HG02840 (cell line): Measurements from ENCODE around the gene PPP2R5E.
A peak's percentile ranks its signal among the peaks of the same experiment; 100 is the strongest.
"Not testable (repeated sequence)": the region's sequence is repeated elsewhere in the genome, so short reads cannot be mapped to it uniquely, and the experiment has no call there.

Experiments
- ATAC-seq: cut with Tn5 transposase; IDR thresholded peaks from one replicate; pipeline ENCODE4 v1.9.1; 2021; ENCODE audit warnings: mild to moderate bottlenecking, moderate library complexity, moderate number of reproducible peaks; ENCODE audit not compliant: unreplicated experiment, low FRiP score

PPP2R5E gene

GRCh38 chr14:63523735-63524426 lies 19.3 kb downstream of the PPP2R5E start:
- ATAC-seq = no peak

DNA sequence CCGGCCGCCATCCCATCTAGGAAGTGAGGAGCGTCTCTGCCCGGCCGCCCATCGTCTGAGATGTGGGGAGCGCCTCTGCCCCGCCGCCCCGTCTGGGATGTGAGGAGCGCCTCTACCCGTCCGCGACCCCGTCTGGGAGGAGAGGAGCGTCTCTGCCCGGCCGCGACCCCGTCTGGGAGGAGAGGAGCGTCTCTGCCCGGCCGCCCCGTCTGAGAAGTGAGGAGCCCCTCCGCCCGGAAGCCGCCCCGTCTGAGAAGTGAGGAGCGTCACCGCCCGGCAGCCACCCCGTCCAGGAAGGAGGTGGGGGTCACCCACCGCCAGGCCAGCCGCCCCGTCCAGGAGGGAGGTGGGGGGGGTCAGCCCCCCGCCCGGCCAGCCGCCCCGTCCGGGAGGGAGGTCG lies 20.7 kb downstream of the PPP2R5E start:
- not testable (repeated sequence) for ATAC-seq

DNA sequence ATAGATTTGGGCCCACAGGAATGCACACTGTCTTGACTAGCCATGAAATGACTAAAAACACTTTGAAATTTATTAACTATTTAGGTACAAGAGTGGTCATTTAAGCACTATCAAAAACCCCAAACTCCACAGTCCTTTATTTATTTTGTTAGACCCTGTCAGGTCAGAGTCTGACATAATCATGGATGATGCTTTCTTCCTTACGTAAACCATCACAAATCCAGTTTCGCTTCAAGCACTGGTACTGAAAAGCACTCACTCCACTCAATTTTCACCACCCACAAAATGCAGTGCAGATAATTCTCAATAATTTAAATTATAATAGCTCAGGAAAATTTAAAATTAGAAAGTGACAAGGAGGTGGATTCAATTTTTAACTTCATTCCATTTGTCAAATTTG lies 25.8 kb downstream of the PPP2R5E start:
- ATAC-seq = no peak

- ATAC-seq = no peak
Observed at GRCh38 chr14:63515240-63515639, 27.9 kb downstream of the PPP2R5E start.

GRCh38 chr14:63513756-63514155 lies 29.4 kb downstream of the PPP2R5E start:
- no peak for ATAC-seq

DNA sequence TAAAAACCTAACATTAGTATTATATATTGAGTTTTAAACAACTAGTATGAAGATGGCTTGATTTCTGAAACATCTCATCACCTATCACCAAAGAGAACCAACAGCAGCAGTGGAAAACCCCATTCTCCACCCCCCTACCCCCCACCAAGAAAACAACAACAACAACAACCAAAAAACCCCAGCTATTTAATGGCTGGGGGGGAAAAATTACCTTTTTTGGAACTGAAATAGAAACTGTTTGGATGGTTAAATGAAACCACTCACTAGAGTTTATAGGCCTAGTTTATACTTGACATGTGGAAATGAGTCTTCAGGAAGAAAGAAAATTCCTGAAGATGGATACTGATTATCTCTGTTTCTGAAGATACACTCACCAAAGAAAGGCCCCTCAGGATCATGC lies 30.3 kb downstream of the PPP2R5E start:
- ATAC-seq = no peak

DNA sequence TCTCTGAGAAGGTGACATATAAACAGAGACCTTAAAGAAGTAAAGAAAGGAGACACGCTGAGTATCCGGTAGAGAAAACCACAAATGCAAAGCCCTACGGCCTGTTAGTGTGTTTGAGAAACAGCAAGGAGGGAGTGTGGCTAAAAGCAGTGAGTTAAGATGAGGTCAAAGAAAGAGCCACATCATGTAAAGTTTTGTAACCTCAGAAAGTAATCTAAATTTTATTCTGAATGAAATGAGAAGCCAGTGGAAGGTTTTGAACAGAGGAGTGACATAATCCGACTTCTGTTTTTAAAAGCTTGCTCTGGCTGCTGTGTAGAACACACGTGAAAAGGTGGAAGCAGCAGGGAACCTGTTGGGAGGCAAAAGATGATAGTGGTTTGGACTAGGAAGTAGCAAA lies 32.6 kb downstream of the PPP2R5E start:
- peak; percentile 83 for ATAC-seq

DNA sequence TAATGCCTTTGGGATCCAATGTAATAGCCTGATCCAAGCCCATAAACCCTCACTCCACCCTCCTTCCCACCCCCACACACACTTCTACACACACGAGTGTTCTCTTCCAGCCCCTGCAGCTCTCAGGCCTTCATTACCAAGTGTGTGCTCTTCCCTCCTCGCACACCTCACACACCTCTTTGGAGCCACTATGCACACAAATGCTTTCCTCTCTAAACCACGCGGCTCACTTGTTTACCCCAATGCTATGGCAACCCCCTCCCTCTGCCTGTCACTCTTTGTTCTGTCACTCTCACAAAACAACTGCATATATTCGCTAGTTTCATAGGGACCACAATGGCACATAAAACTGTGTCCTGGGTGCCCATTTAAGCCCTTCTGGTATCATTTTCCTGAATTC lies 35.1 kb downstream of the PPP2R5E start:
- ATAC-seq = no peak

DNA sequence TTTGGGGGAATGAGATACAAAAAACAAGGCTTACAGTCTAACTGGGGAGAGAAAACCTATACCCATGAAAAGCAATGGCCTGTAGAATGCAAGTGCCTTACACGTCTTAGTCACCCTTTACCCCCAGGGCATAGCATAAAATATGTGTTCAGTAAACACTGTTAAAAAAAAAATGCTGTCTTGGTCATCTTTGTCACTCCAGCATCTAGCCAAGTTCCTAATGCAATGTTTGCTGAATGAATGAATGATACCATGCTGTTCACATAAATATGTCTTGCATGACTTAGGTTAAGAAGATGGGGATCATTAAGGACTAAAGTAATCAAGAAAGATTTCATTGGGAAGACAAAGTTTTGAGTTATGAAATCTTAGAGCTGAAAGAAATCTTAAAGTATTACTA lies 38.5 kb downstream of the PPP2R5E start:
- ATAC-seq = no peak

DNA sequence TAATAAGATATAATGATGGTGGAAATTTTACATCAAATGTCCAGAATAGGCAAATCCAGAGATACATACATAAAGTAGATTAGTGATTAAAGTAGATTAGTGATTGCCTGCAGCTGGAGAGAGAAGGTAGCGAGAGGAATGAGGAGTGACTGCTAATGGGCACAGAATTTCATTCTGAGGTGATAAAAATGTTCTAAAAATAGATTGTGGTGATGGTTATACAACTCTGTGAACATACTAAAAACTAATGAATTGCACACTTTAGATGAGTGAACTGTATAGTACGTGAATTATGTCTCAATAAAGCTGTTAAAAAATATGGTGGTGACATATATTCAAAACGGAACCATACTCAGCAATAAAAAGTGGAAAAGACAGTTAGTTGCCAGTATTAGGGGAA lies 41.7 kb downstream of the PPP2R5E start:
- no peak for ATAC-seq

GRCh38 chr14:63499701-63500250 lies 43.4 kb downstream of the PPP2R5E start:
- no peak for ATAC-seq

GRCh38 chr14:63496837-63497400 lies 46.3 kb downstream of the PPP2R5E start:
- ATAC-seq = no peak

GRCh38 chr14:63493246-63493645 lies 49.9 kb downstream of the PPP2R5E start:
- no peak for ATAC-seq

DNA sequence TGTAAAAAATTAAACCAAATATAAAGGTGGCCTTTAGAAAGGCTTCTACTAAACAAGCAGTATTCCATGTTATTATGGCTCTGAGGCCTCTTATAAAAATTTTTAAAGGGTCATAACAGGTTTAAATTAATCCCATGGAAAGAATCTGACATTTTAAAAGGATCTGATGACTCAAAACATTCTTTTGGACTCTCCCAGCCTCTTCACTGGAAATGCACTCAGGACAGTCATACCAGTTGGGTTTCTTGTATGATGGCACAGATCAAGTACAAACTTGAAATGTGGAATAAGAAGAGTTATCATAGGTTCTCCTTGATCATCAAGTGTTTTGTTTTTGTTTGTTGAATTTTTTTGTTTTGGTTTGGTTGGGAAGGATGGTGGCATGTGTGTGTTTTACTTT lies 50.8 kb downstream of the PPP2R5E start:
- ATAC-seq = no peak

- no peak for ATAC-seq
Observed at GRCh38 chr14:63487724-63488123, 55.5 kb downstream of the PPP2R5E start.

- ATAC-seq = no peak
Observed at GRCh38 chr14:63486738-63487137, 56.4 kb downstream of the PPP2R5E start.

- ATAC-seq = no peak
Observed at GRCh38 chr14:63483315-63483714, 59.9 kb downstream of the PPP2R5E start.

DNA sequence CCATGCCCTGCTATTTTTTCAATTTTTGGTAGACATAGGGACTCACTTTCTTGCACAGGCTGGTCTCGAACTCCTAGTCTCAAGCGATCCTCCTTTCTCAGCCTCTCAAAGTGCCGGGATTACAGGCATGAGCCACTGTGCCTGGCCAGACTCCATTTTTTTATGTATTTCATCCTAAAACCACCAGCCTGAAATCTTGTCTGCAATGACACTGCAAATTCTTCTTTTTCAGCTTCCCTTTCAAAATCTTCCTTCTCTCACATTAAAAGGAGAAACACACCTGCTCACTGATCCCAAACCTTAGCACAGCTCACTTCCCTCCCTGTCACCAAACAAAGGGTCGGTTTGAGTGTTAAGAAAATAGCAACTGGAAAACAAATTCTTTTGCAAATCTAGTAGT lies 62.6 kb downstream of the PPP2R5E start:
- ATAC-seq = no peak

GRCh38 chr14:63478437-63478852 lies 64.7 kb downstream of the PPP2R5E start:
- ATAC-seq = peak; percentile 46

DNA sequence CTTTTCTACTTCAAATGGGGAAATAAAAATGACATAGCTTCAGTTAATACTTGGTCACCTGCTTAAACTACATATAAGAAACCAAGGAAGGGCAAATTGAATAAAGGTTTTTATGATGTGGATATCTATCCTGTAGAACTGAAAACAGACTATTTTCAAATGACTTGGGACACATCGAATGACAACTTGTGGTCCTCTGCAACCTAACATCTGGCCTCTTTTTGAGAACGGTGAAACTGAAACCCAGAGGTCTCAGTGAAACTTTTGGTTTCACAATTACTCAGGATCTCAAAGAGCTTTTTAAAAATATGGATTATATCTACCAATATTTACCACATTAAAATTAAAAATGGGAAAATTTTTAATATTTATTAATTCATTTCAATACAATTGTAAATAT lies 65.2 kb downstream of the PPP2R5E start:
- peak; percentile 83 for ATAC-seq

DNA sequence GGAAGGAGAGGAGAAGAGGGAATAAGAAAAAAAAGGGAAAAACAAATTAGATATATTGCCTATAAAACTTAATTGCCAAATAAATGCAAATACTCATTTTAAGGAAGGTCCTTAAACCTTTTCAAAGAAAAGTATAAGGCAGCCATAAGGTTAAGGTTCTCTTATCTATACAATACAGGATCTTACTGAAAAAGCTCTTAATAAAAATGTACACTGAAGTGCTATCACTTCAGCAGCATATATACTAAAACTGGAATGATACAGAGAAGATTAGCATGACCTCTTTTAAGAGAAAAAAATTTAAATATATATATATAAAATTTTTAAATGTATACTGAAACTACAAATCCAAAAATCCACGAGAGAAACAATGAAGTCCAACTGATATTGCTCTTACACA lies 65.6 kb downstream of the PPP2R5E start:
- no peak for ATAC-seq

- no peak for ATAC-seq
Observed at GRCh38 chr14:63475761-63476160, 67.4 kb downstream of the PPP2R5E start.
